ENCODE measurements around the gene ANKZF1. TPM values are rescaled to one million over a fixed set of nuclear protein-coding genes. Genes with fewer than 3 reads are reported as not detected.

ANKZF1 gene
- total and polyA plus RNA-seq, 4 experiments from 2014 or later, result 22.1 to 260 (median 147) TPM

- peak in 1 of 5 donors; percentile 35 for DNase-seq
- Histone ChIP-seq H3K27ac (ENCODE audit: low read depth, low read length) (no peak overlapping the region), H3K4me1 (ENCODE audit: insufficient read depth, low read length) (peaks cover 19% of the 10 kb centered on the region), H3K27me3 (ENCODE audit: insufficient read depth, low read length) (no peaks in the 10 kb centered on the region), H3K4me3 (ENCODE audit: low read length in 2 of 2) (no peak overlapping the region), H3K9me3 (ENCODE audit: control insufficient read depth in 1 of 2, low read length in 2 of 2) (no peaks in the 10 kb centered on the region), H3K36me3 (ENCODE audit: insufficient read depth, low read length) (peaks cover 53% of the 10 kb centered on the region)
- H3K4me3 Mint-ChIP-seq, result no peak overlapping the region
- POLR2A ChIA-PET (ENCODE audit: partially characterized antibody), result interaction anchor here (2.9 to 10.9 kb wide), 2 partner anchors 11 to 33 kb away, joined by 13 to 338 read pairs; partner anchors contain the start of genes TUBA4A and TUBA4B
- peak overlapping the region in 1 of 7 donors; percentile 48 for H3K27ac Mint-ChIP-seq
- no peaks in the 10 kb centered on the region for H3K27me3 Mint-ChIP-seq
- H3K36me3 Mint-ChIP-seq, result peaks cover 33 to 59% of the 10 kb centered on the region in 2 donors
- H3K9me3 Mint-ChIP-seq, result no peaks in the 10 kb centered on the region
- CTCF ChIA-PET (ENCODE audit: partially characterized antibody), result interaction anchor here (1.4 to 14.0 kb wide), 3 partner anchors 9 to 65 kb away, joined by 3 to 208 read pairs (median 13); no protein-coding TSS in a partner anchor
- H3K4me1 Mint-ChIP-seq, result peaks cover 3 to 29% (median 21%) of the 10 kb centered on the region in 4 donors
- intact Hi-C loops (cut with micrococcal nuclease), result no loop called here
These were observed 55.1 kb downstream of the ANKZF1 start for GRCh38 chr2:219284501-219285372.

- peaks cover 0 to 23% (median 16%) of the 10 kb centered on the region in 4 donors for H3K4me1 Mint-ChIP-seq
- ChIA-PET CTCF (ENCODE audit: partially characterized antibody) (interaction anchor here (14.0 kb wide), 1 partner anchor 8 kb away, joined by 208 read pairs; no protein-coding TSS in a partner anchor), POLR2A (ENCODE audit: partially characterized antibody) (interaction anchor here (1.0 to 10.9 kb wide), 3 partner anchors 10 to 67 kb away, joined by 3 to 338 read pairs (median 13); partner anchors contain the start of genes ABCB6, TUBA4A and TUBA4B)
- peaks cover 30 to 53% of the 10 kb centered on the region in 2 donors for H3K36me3 Mint-ChIP-seq
- H3K4me3 Mint-ChIP-seq, result no peak overlapping the region
- intact Hi-C loops (cut with micrococcal nuclease), result no loop called here
- no peaks in the 10 kb centered on the region for H3K27me3 ChIP-seq (ENCODE audit: insufficient read depth, low read length)
- no peak for DNase-seq
- no peak overlapping the region for H3K4me3 ChIP-seq (ENCODE audit: low read length in 2 of 2)
- H3K9me3 Mint-ChIP-seq, result no peaks in the 10 kb centered on the region
- H3K27ac Mint-ChIP-seq, result peak overlapping the region in 2 of 7 donors; percentile 75 to 77
- H3K36me3 ChIP-seq (ENCODE audit: insufficient read depth, low read length), result peaks cover 53% of the 10 kb centered on the region
- no peaks in the 10 kb centered on the region for H3K27me3 Mint-ChIP-seq
- peaks cover 13% of the 10 kb centered on the region for H3K4me1 ChIP-seq (ENCODE audit: insufficient read depth, low read length)
- no peak overlapping the region for H3K27ac ChIP-seq (ENCODE audit: low read depth, low read length)
- H3K9me3 ChIP-seq (ENCODE audit: control insufficient read depth in 1 of 2, low read length in 2 of 2), result no peaks in the 10 kb centered on the region
These were observed 55.7 kb downstream of the ANKZF1 start for GRCh38 chr2:219285373-219285735.

GRCh38 chr2:219285894-219286425 is 56.4 kb downstream of the ANKZF1 start:
- H3K36me3 ChIP-seq (ENCODE audit: insufficient read depth, low read length), result peaks cover 48% of the 10 kb centered on the region
- no peaks in the 10 kb centered on the region for H3K27me3 ChIP-seq (ENCODE audit: insufficient read depth, low read length)
- H3K4me1 ChIP-seq (ENCODE audit: insufficient read depth, low read length), result peaks cover 7% of the 10 kb centered on the region
- no peaks in the 10 kb centered on the region for H3K9me3 ChIP-seq (ENCODE audit: control insufficient read depth in 1 of 2, low read length in 2 of 2)
- H3K27ac ChIP-seq (ENCODE audit: low read depth, low read length), result no peak overlapping the region
- Mint-ChIP-seq H3K27me3 (no peaks in the 10 kb centered on the region), H3K4me3 (no peak overlapping the region), H3K36me3 (peaks cover 28 to 48% of the 10 kb centered on the region in 2 donors), H3K4me1 (peaks cover 0 to 17% (median 13%) of the 10 kb centered on the region in 4 donors), H3K9me3 (no peaks in the 10 kb centered on the region), H3K27ac (peak overlapping the region in 2 of 7 donors; percentile 42 to 85)
- no peak overlapping the region for H3K4me3 ChIP-seq (ENCODE audit: low read length in 2 of 2)
- POLR2A ChIA-PET (ENCODE audit: partially characterized antibody), result interaction anchor here (1.0 to 10.9 kb wide), 6 partner anchors 9 to 67 kb away, joined by 3 to 338 read pairs (median 4); partner anchors contain the start of genes ABCB6, ANKZF1, ATG9A and TUBA4A
- peak in 1 of 5 donors; percentile 24 for DNase-seq
- intact Hi-C loops (cut with micrococcal nuclease), result no loop called here
- CTCF ChIA-PET (ENCODE audit: partially characterized antibody), result interaction anchor here (1.1 to 14.0 kb wide), 3 partner anchors 7 to 13 kb away, joined by 4 to 208 read pairs (median 4); no protein-coding TSS in a partner anchor

Other genes with a start within 250 kb of the ANKZF1 start
- gene FEV, start 244.6 kb upstream of the ANKZF1 start, total RNA-seq, result not detected
- gene FEV, start 244.6 kb upstream of the ANKZF1 start, polyA plus RNA-seq, result not detected
- gene CRYBA2, start 236.4 kb upstream of the ANKZF1 start, total RNA-seq, result not detected
- gene CRYBA2, start 236.4 kb upstream of the ANKZF1 start, polyA plus RNA-seq, result not detected
- gene CFAP65, start 188.3 kb upstream of the ANKZF1 start, total RNA-seq, result not detected
- not detected for gene CFAP65, start 188.3 kb upstream of the ANKZF1 start, polyA plus RNA-seq
- gene IHH, start 168.9 kb upstream of the ANKZF1 start, total RNA-seq, result under 1 TPM in 1 of 2 experiments, not detected in 1; 0.17 TPM
- gene IHH, start 168.9 kb upstream of the ANKZF1 start, polyA plus RNA-seq, result not detected
- 10 to 100 TPM; 14.1 to 15.5 TPM for gene NHEJ1, start 69.0 kb upstream of the ANKZF1 start, total RNA-seq
- 10 to 100 TPM; 25.5 to 27.5 TPM for gene NHEJ1, start 69.0 kb upstream of the ANKZF1 start, polyA plus RNA-seq
- 10 to 100 TPM; 11.8 to 12.1 TPM for gene SLC23A3, start 59.8 kb upstream of the ANKZF1 start, total RNA-seq
- gene SLC23A3, start 59.8 kb upstream of the ANKZF1 start, polyA plus RNA-seq, result not detected
- 10 to 100 TPM; 79.3 to 83.3 TPM for gene CNPPD1, start 52.9 kb upstream of the ANKZF1 start, total RNA-seq
- gene CNPPD1, start 52.9 kb upstream of the ANKZF1 start, polyA plus RNA-seq, result 10 to 100 TPM; 76.5 to 82.2 TPM
- gene RETREG2, start 51.5 kb upstream of the ANKZF1 start, total RNA-seq, result 100 to 1,000 TPM; 123 to 128 TPM
- 10 to 100 TPM; 76.5 to 82.2 TPM for gene RETREG2, start 51.5 kb upstream of the ANKZF1 start, polyA plus RNA-seq
- 10 to 100 TPM; 73.3 to 79.8 TPM for gene ZFAND2B, start 23.0 kb upstream of the ANKZF1 start, total RNA-seq
- gene ZFAND2B, start 23.0 kb upstream of the ANKZF1 start, polyA plus RNA-seq, result 10 to 100 TPM; 76.3 to 81.5 TPM
- 10 to 100 TPM; 10.7 to 11.1 TPM for gene ABCB6, start 10.8 kb upstream of the ANKZF1 start, total RNA-seq
- 1 to 10 TPM; 1.4 to 4.3 TPM for gene ABCB6, start 10.8 kb upstream of the ANKZF1 start, polyA plus RNA-seq
- gene ATG9A, start 170 bp upstream of the ANKZF1 start, total RNA-seq, result 10 to 100 TPM; 48.7 to 53.0 TPM
- 10 to 100 TPM; 10.3 to 27.8 TPM for gene ATG9A, start 170 bp upstream of the ANKZF1 start, polyA plus RNA-seq
- gene GLB1L, start 15.6 kb downstream of the ANKZF1 start, total RNA-seq, result 1 to 10 TPM; 1.5 to 2.5 TPM
- gene GLB1L, start 15.6 kb downstream of the ANKZF1 start, polyA plus RNA-seq, result under 1 TPM; 0.26 to 0.68 TPM
- gene STK16, start 15.7 kb downstream of the ANKZF1 start, total RNA-seq, result 10 to 100 TPM; 19.3 to 21.1 TPM
- 10 to 100 TPM; 15.3 to 15.4 TPM for gene STK16, start 15.7 kb downstream of the ANKZF1 start, polyA plus RNA-seq
- gene TUBA4B, start 23.4 kb downstream of the ANKZF1 start, total RNA-seq, result not detected
- gene TUBA4B, start 23.4 kb downstream of the ANKZF1 start, polyA plus RNA-seq, result not detected
- gene TUBA4A, start 24.1 kb downstream of the ANKZF1 start, total RNA-seq, result 100 to 1,000 TPM; 242 to 259 TPM
- gene TUBA4A, start 24.1 kb downstream of the ANKZF1 start, polyA plus RNA-seq, result 100 to 1,000 TPM; 157 to 268 TPM
- gene DNAJB2, start 49.6 kb downstream of the ANKZF1 start, total RNA-seq, result 100 to 1,000 TPM; 110 to 117 TPM
- gene DNAJB2, start 49.6 kb downstream of the ANKZF1 start, polyA plus RNA-seq, result 1 to 10 TPM; 4.1 to 6.8 TPM
- gene PTPRN, start 79.6 kb downstream of the ANKZF1 start, total RNA-seq, result not detected
- under 1 TPM in 1 of 2 donors, not detected in 1; 0.31 TPM for gene PTPRN, start 79.6 kb downstream of the ANKZF1 start, polyA plus RNA-seq
- not detected for gene RESP18, start 102.9 kb downstream of the ANKZF1 start, total RNA-seq
- gene RESP18, start 102.9 kb downstream of the ANKZF1 start, polyA plus RNA-seq, result not detected
- gene DNPEP, start 158.1 kb downstream of the ANKZF1 start, total RNA-seq, result 10 to 100 TPM; 70.4 to 75.9 TPM
- gene DNPEP, start 158.1 kb downstream of the ANKZF1 start, polyA plus RNA-seq, result 10 to 100 TPM; 57.8 to 73.3 TPM
- gene DES, start 188.6 kb downstream of the ANKZF1 start, total RNA-seq, result not detected
- not detected for gene DES, start 188.6 kb downstream of the ANKZF1 start, polyA plus RNA-seq
- 1 to 10 TPM; 8.8 to 9.0 TPM for gene SPEG, start 205.0 kb downstream of the ANKZF1 start, total RNA-seq
- under 1 TPM; 0.15 to 0.20 TPM for gene SPEG, start 205.0 kb downstream of the ANKZF1 start, polyA plus RNA-seq

Data from CD4-positive, alpha-beta memory T cell (primary cell).